ENCODE data around the gene TRIL.

The TRIL gene

GRCh38 chr7:28937619-28938018 lies 20.5 kb downstream of the TRIL start:
- DNase-seq: no peak

GRCh38 chr7:28937103-28937502 lies 21.0 kb downstream of the TRIL start:
- no peak for DNase-seq

GRCh38 chr7:28933846-28934320 lies 24.2 kb downstream of the TRIL start:
- DNase-seq: no peak

- DNase-seq: no peak
Observed at GRCh38 chr7:28931565-28931964, 26.6 kb downstream of the TRIL start.

GRCh38 chr7:28926871-28927597 lies 31.1 kb downstream of the TRIL start:
- peak; percentile 56 for DNase-seq

- DNase-seq: peak; percentile 53
Observed at GRCh38 chr7:28922624-28923331, 35.4 kb downstream of the TRIL start.

GRCh38 chr7:28921822-28922221 lies 36.3 kb downstream of the TRIL start:
- peak; percentile 19 for DNase-seq

- no peak for DNase-seq
Observed at GRCh38 chr7:28920424-28920823, 37.7 kb downstream of the TRIL start.

- no peak for DNase-seq
Observed at GRCh38 chr7:28919510-28919909, 38.6 kb downstream of the TRIL start.

GRCh38 chr7:28908775-28909174 lies 49.4 kb downstream of the TRIL start:
- no peak for DNase-seq

GRCh38 chr7:28905464-28905863 lies 52.7 kb downstream of the TRIL start:
- no peak for DNase-seq

GRCh38 chr7:28904578-28905048 lies 53.5 kb downstream of the TRIL start:
- no peak for DNase-seq

GRCh38 chr7:28903730-28904577 lies 54.2 kb downstream of the TRIL start:
- no peak for DNase-seq

Measured in CD4-positive, alpha-beta T cell treated with Interferon gamma for 1 hour (primary cell).